Bone marrow (tissue), 2 donors: ENCODE data around the gene DENND5B.
"Not testable (repeated sequence)": the region's sequence is repeated elsewhere in the genome, so short reads cannot be mapped to it uniquely, and the experiment has no call there.

Experiments
- DNase-seq, 2 donors: peaks; one replicate each; lab custom pipeline; 2025; lab: John Stamatoyannopoulos, UW

The DENND5B gene

GRCh38 chr12:31590642-31591379 is at the start of gene DENND5B:
DENND5B (minus strand) TSS chr12:31591136; CDS start chr12:31590832, 304 bp downstream.
- DNase-seq: peak in 1 of 2 donors; percentile 55

- no peak for DNase-seq
These were observed 43.7 kb upstream of the DENND5B start for GRCh38 chr12:31634620-31635019.

- DNase-seq: no peak
These were observed 42.5 kb upstream of the DENND5B start for GRCh38 chr12:31633464-31633863.

- no peak for DNase-seq
These were observed 40.9 kb upstream of the DENND5B start for GRCh38 chr12:31631809-31632208.

- DNase-seq: no peak
These were observed 40.2 kb upstream of the DENND5B start for GRCh38 chr12:31631023-31631724.

GRCh38 chr12:31629756-31630732 is 39.1 kb upstream of the DENND5B start:
- no peak for DNase-seq

- no peak for DNase-seq
These were observed 36.6 kb upstream of the DENND5B start for GRCh38 chr12:31627456-31628054.

GRCh38 chr12:31626270-31626995 is 35.5 kb upstream of the DENND5B start:
- DNase-seq: no peak

GRCh38 chr12:31622038-31622437 is 31.1 kb upstream of the DENND5B start:
- DNase-seq: no peak

GRCh38 chr12:31620311-31620710 is 29.4 kb upstream of the DENND5B start:
- DNase-seq: no peak

- no peak for DNase-seq
These were observed 27.5 kb upstream of the DENND5B start for GRCh38 chr12:31618228-31619025.

GRCh38 chr12:31612819-31613218 is 21.9 kb upstream of the DENND5B start:
- no peak for DNase-seq

GRCh38 chr12:31608299-31608698 is 17.4 kb upstream of the DENND5B start:
- DNase-seq: not testable (repeated sequence)

GRCh38 chr12:31605531-31605930 is 14.6 kb upstream of the DENND5B start:
- DNase-seq: no peak

GRCh38 chr12:31603546-31604009 is 12.6 kb upstream of the DENND5B start:
- DNase-seq: no peak

GRCh38 chr12:31600750-31601149 is 9.8 kb upstream of the DENND5B start:
- no peak for DNase-seq

- no peak for DNase-seq
These were observed 9.3 kb upstream of the DENND5B start for GRCh38 chr12:31600252-31600651.

GRCh38 chr12:31599053-31599452 is 8.1 kb upstream of the DENND5B start:
- no peak for DNase-seq

- no peak for DNase-seq
These were observed 6.1 kb upstream of the DENND5B start for GRCh38 chr12:31597066-31597465.

GRCh38 chr12:31594681-31595080 is 3.7 kb upstream of the DENND5B start:
- no peak for DNase-seq
